ENCODE results near the gene LRRC25. TPM values are rescaled to one million over a fixed set of nuclear protein-coding genes. Genes with fewer than 3 reads are reported as not detected.

The LRRC25 gene
- total RNA-seq (2014; rRNA removed; shearing (Covaris generic)) = 0.06 and 0.35 TPM in 2 replicates

GRCh38 chr19:18397242-18398202, at the start of gene LRRC25:
Gene LRRC25, minus strand, starts transcription at chr19:18397622. Its CDS starts 659 bp downstream, at chr19:18396963.
- no peak for DNase-seq (ENCODE audit: low spot score)

- DNase-seq (ENCODE audit: low spot score) = no peak
Observed at GRCh38 chr19:18446811-18447359, 49.5 kb upstream of the LRRC25 start.

- no peak for DNase-seq (ENCODE audit: low spot score)
Observed at GRCh38 chr19:18446145-18446810, 48.9 kb upstream of the LRRC25 start.

- no peak for DNase-seq (ENCODE audit: low spot score)
Observed at GRCh38 chr19:18445262-18445948, 48.0 kb upstream of the LRRC25 start.

GRCh38 chr19:18444513-18444912, 47.1 kb upstream of the LRRC25 start:
- DNase-seq (ENCODE audit: low spot score) = no peak

- DNase-seq (ENCODE audit: low spot score) = no peak
Observed at GRCh38 chr19:18443831-18444230, 46.4 kb upstream of the LRRC25 start.

- no peak for DNase-seq (ENCODE audit: low spot score)
Observed at GRCh38 chr19:18443406-18443805, 46.0 kb upstream of the LRRC25 start.

GRCh38 chr19:18442941-18443340, 45.5 kb upstream of the LRRC25 start:
- no peak for DNase-seq (ENCODE audit: low spot score)

- no peak for DNase-seq (ENCODE audit: low spot score)
Observed at GRCh38 chr19:18441804-18442788, 44.7 kb upstream of the LRRC25 start.

GRCh38 chr19:18440936-18441803, 43.7 kb upstream of the LRRC25 start:
- no peak for DNase-seq (ENCODE audit: low spot score)

GRCh38 chr19:18440415-18440877, 43.0 kb upstream of the LRRC25 start:
- DNase-seq (ENCODE audit: low spot score) = no peak

- DNase-seq (ENCODE audit: low spot score) = no peak
Observed at GRCh38 chr19:18439910-18440237, 42.5 kb upstream of the LRRC25 start.

- DNase-seq (ENCODE audit: low spot score) = peak; percentile 54
Observed at GRCh38 chr19:18439025-18439909, 41.8 kb upstream of the LRRC25 start.

GRCh38 chr19:18438331-18439024, 41.1 kb upstream of the LRRC25 start:
- no peak for DNase-seq (ENCODE audit: low spot score)

- DNase-seq (ENCODE audit: low spot score) = no peak
Observed at GRCh38 chr19:18437491-18438330, 40.3 kb upstream of the LRRC25 start, which contains the start of gene ISYNA1. Gene ISYNA1, minus strand, starts transcription at chr19:18438133. Its CDS starts 154 bp downstream, at chr19:18437979.

- DNase-seq (ENCODE audit: low spot score) = no peak
Observed at GRCh38 chr19:18436671-18437490, 39.5 kb upstream of the LRRC25 start.
